Measurements from ENCODE around the gene DUSP8. TPM values are rescaled to one million over a fixed set of nuclear protein-coding genes. Genes with fewer than 3 reads are reported as not detected.

Gene DUSP8
- total and polyA plus RNA-seq, 9 donors = 0.38 to 14.9 (median 1.3) TPM

DNA sequence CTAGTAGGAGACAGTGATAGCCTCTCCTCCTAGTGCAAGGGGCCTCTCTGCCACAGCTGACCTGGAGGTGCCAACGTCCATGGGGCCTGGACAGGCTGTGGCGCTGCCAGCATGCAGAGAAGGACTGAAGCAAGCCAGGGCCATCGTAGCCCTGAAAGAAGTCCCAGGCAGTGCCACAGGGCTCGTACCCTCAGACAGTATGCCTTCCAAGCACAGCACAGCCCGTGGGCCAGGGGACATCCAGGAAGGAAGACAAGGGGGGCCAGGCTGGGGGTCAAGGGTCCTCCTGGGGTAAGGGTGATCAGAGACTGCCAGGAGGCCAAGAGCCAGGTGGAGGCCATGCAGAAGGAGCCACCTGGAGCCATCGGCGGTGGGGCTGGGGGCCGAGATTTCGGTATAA lies 65.1 kb downstream of the DUSP8 start:
- 76 to 88% (median 87%) methylated on average over 9 of the region's 9 CpGs for WGBS, 3 donors
- Histone ChIP-seq H3K4me3 (no peak overlapping the region), H3K4me1 (ENCODE audit: insufficient read depth) (peaks cover 35% of the 10 kb centered on the region), H3K27ac (no peak overlapping the region), H3K36me3 (no peaks in the 10 kb centered on the region), H3K27me3 (no peaks in the 10 kb centered on the region), H3K9me3 (no peaks in the 10 kb centered on the region)
- peak in 1 of 5 donors; percentile 9 for DNase-seq
- no peak for TF ChIP-seq POLR2A (IDR thresholded peaks at IDR 0.05)
- no peak for TF ChIP-seq CTCF (IDR thresholded peaks at IDR 0.05)
- no peak for TF ChIP-seq EP300 (IDR thresholded peaks at IDR 0.05)
- intact Hi-C loops (cut with DNase I) = no loop called here

DNA sequence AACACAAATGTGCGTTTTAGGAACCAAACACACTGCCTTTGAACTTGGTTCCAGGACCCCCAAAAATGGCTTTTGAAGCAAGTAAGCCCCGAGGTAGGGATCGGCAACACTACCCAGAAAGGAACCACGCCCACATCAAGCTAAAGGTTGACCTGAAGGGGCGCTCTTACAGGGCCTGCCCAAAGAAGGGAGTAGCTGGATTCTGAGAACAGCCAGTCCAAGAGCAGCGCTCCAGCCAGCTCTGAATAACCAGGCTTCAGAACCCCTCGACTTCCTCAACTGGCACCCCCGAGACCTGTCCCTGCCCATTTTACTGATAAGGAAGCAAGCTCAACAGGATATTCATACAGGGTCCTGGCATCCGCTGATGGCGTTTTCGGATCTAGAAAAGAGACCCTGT lies 66.6 kb downstream of the DUSP8 start:
- TF ChIP-seq EP300 (IDR thresholded peaks at IDR 0.05) (no peak), CTCF (IDR thresholded peaks at IDR 0.05) (no peak), POLR2A (IDR thresholded peaks at IDR 0.05) (no peak)
- no peak for DNase-seq
- Histone ChIP-seq H3K36me3 (no peaks in the 10 kb centered on the region), H3K27me3 (no peaks in the 10 kb centered on the region), H3K27ac (no peak overlapping the region), H3K4me3 (no peak overlapping the region), H3K9me3 (no peaks in the 10 kb centered on the region), H3K4me1 (ENCODE audit: insufficient read depth) (peaks cover 35% of the 10 kb centered on the region)
- WGBS, 3 donors = 86 to 91% (median 86%) methylated on average over 11 of the region's 11 CpGs
- intact Hi-C loops (cut with DNase I) = no loop called here

DNA sequence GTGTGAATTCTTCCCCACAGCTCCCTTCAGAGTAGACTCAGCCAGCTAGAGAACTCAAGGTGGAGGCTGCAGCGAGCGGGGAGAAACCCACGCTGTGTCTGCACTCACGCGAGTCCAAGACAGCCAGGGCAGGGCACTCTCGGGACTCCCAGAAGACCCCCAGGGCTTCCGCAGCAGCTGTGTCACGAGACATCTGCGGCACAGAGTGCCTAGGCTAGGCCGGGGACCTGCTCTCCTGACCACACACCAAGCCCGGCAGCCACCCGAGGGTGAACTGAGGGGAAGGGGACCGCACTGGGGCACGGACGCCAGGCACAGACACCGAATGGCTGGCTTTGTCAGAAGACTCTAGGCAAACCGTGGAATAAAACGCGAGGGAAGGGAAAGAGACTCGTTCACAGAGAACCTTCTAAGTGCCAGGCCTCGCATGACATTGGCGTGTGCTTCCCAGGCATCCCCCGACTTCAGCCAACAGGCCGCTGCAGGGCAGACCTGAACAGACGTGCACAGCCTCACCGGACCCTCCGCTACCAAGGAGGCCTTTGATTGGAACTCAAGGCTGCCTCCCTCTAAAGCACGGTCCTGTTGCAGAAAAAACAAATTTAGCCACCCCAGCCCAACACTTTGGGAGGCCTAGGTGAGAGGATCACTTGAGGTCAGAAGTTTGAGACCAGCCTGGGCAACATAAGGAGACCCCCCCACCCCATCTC lies 67.3 kb downstream of the DUSP8 start:
- no peak overlapping the region for H3K27ac ChIP-seq
- intact Hi-C loops (cut with DNase I) = no loop called here
- H3K9me3 ChIP-seq = no peaks in the 10 kb centered on the region
- H3K4me3 ChIP-seq = no peak overlapping the region
- H3K4me1 ChIP-seq (ENCODE audit: insufficient read depth) = peaks cover 35% of the 10 kb centered on the region
- no peaks in the 10 kb centered on the region for H3K27me3 ChIP-seq
- TF ChIP-seq EP300 (IDR thresholded peaks at IDR 0.05) (no peak), POLR2A (IDR thresholded peaks at IDR 0.05) (no peak), CTCF (IDR thresholded peaks at IDR 0.05) (no peak)
- DNase-seq = peak in 1 of 5 donors; percentile 10
- no peaks in the 10 kb centered on the region for H3K36me3 ChIP-seq
- 90 to 94% (median 92%) methylated on average over 28 of the region's 28 CpGs for WGBS, 3 donors

DNA sequence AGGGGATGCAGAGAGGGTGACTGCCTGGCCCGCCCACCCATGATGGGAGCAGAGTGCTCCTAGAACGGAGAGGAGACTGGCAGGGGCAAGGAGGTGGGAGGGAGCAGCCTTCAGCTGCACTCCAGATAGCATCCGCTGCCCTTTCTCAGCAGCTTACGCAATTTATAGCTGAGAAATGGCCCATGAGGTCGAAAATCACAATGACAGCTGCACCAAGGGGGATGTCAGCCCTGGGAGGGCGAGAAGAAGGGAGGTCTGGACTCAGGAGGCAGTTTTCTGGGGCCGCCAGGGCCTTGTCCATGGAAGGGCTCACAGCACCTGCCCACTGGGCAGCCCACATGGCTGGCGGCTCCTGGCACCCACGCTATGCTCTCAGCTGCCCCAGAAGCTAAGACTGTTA lies 67.9 kb downstream of the DUSP8 start:
- Histone ChIP-seq H3K27me3 (no peaks in the 10 kb centered on the region), H3K9me3 (no peaks in the 10 kb centered on the region), H3K27ac (no peak overlapping the region), H3K4me1 (ENCODE audit: insufficient read depth) (peaks cover 35% of the 10 kb centered on the region), H3K4me3 (no peak overlapping the region), H3K36me3 (no peaks in the 10 kb centered on the region)
- 62 to 75% (median 70%) methylated on average over 9 of the region's 9 CpGs for WGBS, 3 donors
- TF ChIP-seq POLR2A (IDR thresholded peaks at IDR 0.05) (no peak), EP300 (IDR thresholded peaks at IDR 0.05) (no peak), CTCF (IDR thresholded peaks at IDR 0.05) (no peak)
- intact Hi-C loops (cut with DNase I) = no loop called here
- DNase-seq = peak in 1 of 5 donors; percentile 9

Other genes starting within 250 kb of the DUSP8 start
- 1 to 10 TPM in 3 of 7 donors, under 1 TPM in 4; 0.35 to 1.5 (median 0.68) TPM for gene BRSK2, start 182.3 kb downstream of the DUSP8 start, total RNA-seq
- under 1 TPM; 0.22 to 0.52 TPM for gene BRSK2, start 182.3 kb downstream of the DUSP8 start, polyA plus RNA-seq
- gene MOB2, start 85.5 kb downstream of the DUSP8 start, total RNA-seq = 10 to 100 TPM; 28.5 to 47.2 (median 31.3) TPM
- gene MOB2, start 85.5 kb downstream of the DUSP8 start, polyA plus RNA-seq = 10 to 100 TPM; 32.0 to 50.1 TPM
- gene KRTAP5-1, start 13.0 kb upstream of the DUSP8 start, total RNA-seq = not detected
- gene KRTAP5-1, start 13.0 kb upstream of the DUSP8 start, polyA plus RNA-seq = not detected
- gene KRTAP5-2, start 26.0 kb upstream of the DUSP8 start, total RNA-seq = not detected
- gene KRTAP5-2, start 26.0 kb upstream of the DUSP8 start, polyA plus RNA-seq = not detected
- not detected for gene KRTAP5-3, start 36.2 kb upstream of the DUSP8 start, total RNA-seq
- gene KRTAP5-3, start 36.2 kb upstream of the DUSP8 start, polyA plus RNA-seq = not detected
- not detected for gene KRTAP5-4, start 49.9 kb upstream of the DUSP8 start, total RNA-seq
- gene KRTAP5-4, start 49.9 kb upstream of the DUSP8 start, polyA plus RNA-seq = not detected
- gene KRTAP5-5, start 57.5 kb upstream of the DUSP8 start, total RNA-seq = not detected
- not detected for gene KRTAP5-5, start 57.5 kb upstream of the DUSP8 start, polyA plus RNA-seq
- not detected for gene KRTAP5-6, start 124.9 kb upstream of the DUSP8 start, total RNA-seq
- not detected for gene KRTAP5-6, start 124.9 kb upstream of the DUSP8 start, polyA plus RNA-seq
- gene IFITM10, start 178.3 kb upstream of the DUSP8 start, total RNA-seq = 1 to 10 TPM in 3 of 7 donors, under 1 TPM in 4; 0.56 to 3.6 (median 0.98) TPM
- gene IFITM10, start 178.3 kb upstream of the DUSP8 start, polyA plus RNA-seq = under 1 TPM; 0.15 to 0.22 TPM
- 100 to 1,000 TPM; 107 to 545 (median 191) TPM for gene CTSD, start 191.7 kb upstream of the DUSP8 start, total RNA-seq
- gene CTSD, start 191.7 kb upstream of the DUSP8 start, polyA plus RNA-seq = 100 to 1,000 TPM in 1 of 2 donors, 10 to 100 TPM in 1; 89.0 to 200 TPM

Data from ovary (tissue), 9 donors.